DND-41 (cell line): ENCODE data around the gene ENDOG.

Experiments used
- ATAC-seq: fragments of 200-7000 bp; cut with Tn5 transposase; 3 replicates; pipeline ENCODE4 v1.9.1; 2021; ENCODE audit warnings: low read depth; ENCODE audit not compliant: insufficient read depth
- DNase-seq: peaks from one replicate; pipeline ENCODE4 v3.0.0-alpha.2; 2020
- H2AFZ ChIP-seq: 2 replicates; pipeline ENCODE4 v1.6.0; 2012; ENCODE audit warnings: low read depth, low read length
- H3K27ac ChIP-seq: 2 replicates; pipeline ENCODE4 v1.5.1; 2012; ENCODE audit warnings: low read length, inconsistent platforms
- H3K27me3 ChIP-seq: fragments of 200-600 bp; sonication (generic); 2 replicates; pipeline ENCODE4 v1.6.0; 2012; ENCODE audit warnings: low read length, mild to moderate bottlenecking, inconsistent platforms; ENCODE audit not compliant: insufficient read depth, poor library complexity
- H3K36me3 ChIP-seq: 2 replicates; pipeline ENCODE4 v1.5.1; 2012; ENCODE audit warnings: low read length, inconsistent platforms; ENCODE audit not compliant: insufficient read depth
- H3K4me1 ChIP-seq: 2 replicates; pipeline ENCODE4 v1.5.1; 2012; ENCODE audit warnings: mild to moderate bottlenecking, low read length; ENCODE audit not compliant: insufficient read depth
- H3K4me2 ChIP-seq: 2 replicates; pipeline ENCODE4 v1.6.0; 2012; ENCODE audit warnings: mild to moderate bottlenecking, moderate library complexity, low read length, inconsistent platforms; ENCODE audit not compliant: insufficient read depth
- H3K4me3 ChIP-seq, 2 experiments: fragments of 200-600 bp in 1 of 2; shearing (Covaris generic) in 1 of 2; 2 replicates each; pipeline ENCODE4 v1.5.1; 2012 to 2016; ENCODE audit warnings: inconsistent platforms in 2 of 2, low read length in 2 of 2, mild to moderate bottlenecking in 2 of 2, low read depth in 1 of 2, moderate library complexity in 1 of 2
- H3K79me2 ChIP-seq: 2 replicates; pipeline ENCODE4 v1.6.0; 2012; ENCODE audit warnings: low read length, inconsistent platforms; ENCODE audit not compliant: insufficient read depth
- H3K9ac ChIP-seq: 2 replicates; pipeline ENCODE4 v1.6.0; 2012; ENCODE audit warnings: low read depth, mild to moderate bottlenecking, inconsistent platforms, low read length, moderate library complexity
- H3K9me3 ChIP-seq: 2 replicates; pipeline ENCODE4 v1.5.1; 2012; ENCODE audit warnings: low read length, moderate library complexity, mild to moderate bottlenecking, inconsistent platforms; ENCODE audit not compliant: insufficient read depth, severe bottlenecking
- H4K20me1 ChIP-seq: 2 replicates; pipeline ENCODE4 v1.6.0; 2012; ENCODE audit warnings: low read length; ENCODE audit not compliant: insufficient read depth
- EZH2 ChIP-seq: IDR thresholded peaks from 3 replicates; pipeline ENCODE4 v1.6.1; 2012; ENCODE audit warnings: borderline replicate concordance, low read depth, mild to moderate bottlenecking, moderate library complexity, low read length, inconsistent platforms; ENCODE audit not compliant: severe bottlenecking
- TF ChIP-seq, protein P1 (sequence below): IDR thresholded peaks from 2 replicates; pipeline ENCODE4 v1.5.1; 2012; ENCODE audit warnings: borderline replicate concordance, low read length, moderate library complexity, mild to moderate bottlenecking; ENCODE audit not compliant: poor library complexity, severe bottlenecking; ENCODE audit errors: extremely low read depth

ENDOG gene

DNA sequence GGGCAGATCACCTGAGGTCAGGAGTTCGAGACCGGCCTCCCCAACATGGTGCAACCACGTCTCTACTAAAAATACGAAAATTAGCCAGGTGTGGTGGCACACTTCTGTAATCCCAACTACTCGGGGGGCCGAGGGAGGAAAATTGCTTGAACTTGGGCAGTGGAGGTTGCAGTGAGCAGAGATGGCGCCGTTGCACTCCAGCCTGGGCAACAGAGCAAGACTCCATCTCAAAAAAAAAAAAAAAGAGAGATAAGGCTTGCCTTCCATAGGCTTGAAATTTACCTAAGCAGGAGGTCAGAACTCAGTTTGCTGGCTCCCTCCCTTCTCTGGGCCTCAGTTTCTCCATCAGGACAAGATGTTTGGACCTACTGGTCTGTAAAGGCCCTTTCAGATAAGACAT is 10.0 kb downstream of the ENDOG start:
- no peaks in the 10 kb centered on the region for H4K20me1 ChIP-seq
- peak overlapping the region; percentile 74 to 91; a peak in 3 of 4 replicates for H3K4me3 ChIP-seq
- no peaks in the 10 kb centered on the region for H3K27me3 ChIP-seq
- no peaks in the 10 kb centered on the region for H3K9me3 ChIP-seq
- H3K27ac ChIP-seq: peak overlapping the region; percentile 82
- H3K36me3 ChIP-seq: peaks cover 57% of the 10 kb centered on the region
- TF ChIP-seq, protein P1, sequence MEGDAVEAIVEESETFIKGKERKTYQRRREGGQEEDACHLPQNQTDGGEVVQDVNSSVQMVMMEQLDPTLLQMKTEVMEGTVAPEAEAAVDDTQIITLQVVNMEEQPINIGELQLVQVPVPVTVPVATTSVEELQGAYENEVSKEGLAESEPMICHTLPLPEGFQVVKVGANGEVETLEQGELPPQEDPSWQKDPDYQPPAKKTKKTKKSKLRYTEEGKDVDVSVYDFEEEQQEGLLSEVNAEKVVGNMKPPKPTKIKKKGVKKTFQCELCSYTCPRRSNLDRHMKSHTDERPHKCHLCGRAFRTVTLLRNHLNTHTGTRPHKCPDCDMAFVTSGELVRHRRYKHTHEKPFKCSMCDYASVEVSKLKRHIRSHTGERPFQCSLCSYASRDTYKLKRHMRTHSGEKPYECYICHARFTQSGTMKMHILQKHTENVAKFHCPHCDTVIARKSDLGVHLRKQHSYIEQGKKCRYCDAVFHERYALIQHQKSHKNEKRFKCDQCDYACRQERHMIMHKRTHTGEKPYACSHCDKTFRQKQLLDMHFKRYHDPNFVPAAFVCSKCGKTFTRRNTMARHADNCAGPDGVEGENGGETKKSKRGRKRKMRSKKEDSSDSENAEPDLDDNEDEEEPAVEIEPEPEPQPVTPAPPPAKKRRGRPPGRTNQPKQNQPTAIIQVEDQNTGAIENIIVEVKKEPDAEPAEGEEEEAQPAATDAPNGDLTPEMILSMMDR: peak; percentile 16
- TF ChIP-seq EZH2: no peak
- H3K4me1 ChIP-seq: peaks cover 30% of the 10 kb centered on the region
- peak overlapping the region; percentile 87 for H3K9ac ChIP-seq
- H3K4me2 ChIP-seq: peak overlapping the region; percentile 88
- H2AFZ ChIP-seq: no peak overlapping the region
- ATAC-seq (no peak), DNase-seq (no peak)
- peaks cover 23% of the 10 kb centered on the region for H3K79me2 ChIP-seq

DNA sequence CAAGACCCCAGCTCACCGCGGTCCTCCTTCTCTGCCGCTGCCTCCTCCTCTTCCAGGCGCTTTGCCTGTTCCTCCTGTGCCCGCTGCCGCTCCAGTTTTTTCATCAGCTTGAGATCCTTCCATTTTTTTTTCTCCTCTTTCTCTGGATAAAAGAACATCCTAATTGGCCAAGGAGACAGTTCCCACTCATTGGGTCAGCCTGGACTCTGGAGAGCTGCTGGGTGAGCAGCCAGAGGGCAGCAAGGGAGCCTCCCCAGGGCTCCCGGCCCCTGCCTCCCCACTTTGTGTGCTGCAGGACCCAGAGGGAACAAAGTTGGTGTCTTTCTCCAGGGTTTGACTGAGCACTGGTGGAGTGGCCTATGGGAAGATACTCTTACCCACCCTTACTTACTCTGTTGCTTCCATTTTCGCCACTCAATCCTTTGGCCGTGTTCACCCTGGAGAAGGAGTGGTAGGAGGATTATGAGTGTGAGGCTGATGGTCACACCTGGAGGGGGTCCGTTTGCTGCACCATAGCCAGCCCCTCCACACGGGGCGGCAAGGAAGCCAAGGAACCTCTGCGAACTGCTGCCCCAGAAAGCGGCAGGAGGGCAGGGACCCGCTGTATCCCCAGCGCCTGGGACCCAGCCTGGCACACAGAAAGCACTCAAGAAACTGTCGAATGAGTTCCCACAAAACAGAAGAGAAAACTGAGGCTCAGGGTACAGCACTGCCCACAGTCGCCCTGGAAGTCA is 10.6 kb downstream of the ENDOG start:
- TF ChIP-seq, protein P1: no peak
- TF ChIP-seq EZH2: no peak
- Histone ChIP-seq H3K4me2 (peak overlapping the region; percentile 88), H4K20me1 (no peaks in the 10 kb centered on the region), H2AFZ (peak overlapping the region; percentile 87), H3K9me3 (no peaks in the 10 kb centered on the region), H3K9ac (peak overlapping the region; percentile 87), H3K79me2 (peaks cover 23% of the 10 kb centered on the region), H3K27me3 (no peaks in the 10 kb centered on the region), H3K27ac (peak overlapping the region; percentile 82), H3K4me3 (peak overlapping the region; percentile 74 to 91; a peak in 3 of 4 replicates), H3K36me3 (peaks cover 53% of the 10 kb centered on the region), H3K4me1 (peaks cover 30% of the 10 kb centered on the region)
- ATAC-seq (no peak; the same call in 1 of the 3 replicates), DNase-seq (no peak)

- H3K36me3 ChIP-seq: peaks cover 48% of the 10 kb centered on the region
- H3K9me3 ChIP-seq: no peaks in the 10 kb centered on the region
- no peaks in the 10 kb centered on the region for H4K20me1 ChIP-seq
- H3K4me2 ChIP-seq: peak within 1 kb of the TSS; percentile 88
- ATAC-seq (peak; percentile 96), DNase-seq (peak; percentile 95)
- peak within 1 kb of the TSS; percentile 82 for H3K27ac ChIP-seq
- no peaks in the 10 kb centered on the region for H3K27me3 ChIP-seq
- H3K79me2 ChIP-seq: peaks cover 23% of the 10 kb centered on the region
- peak within 1 kb of the TSS; percentile 87 for H3K9ac ChIP-seq
- peak within 1 kb of the TSS; percentile 74 to 91 for H3K4me3 ChIP-seq
- peaks cover 30% of the 10 kb centered on the region for H3K4me1 ChIP-seq
- TF ChIP-seq, protein P1: no peak
- TF ChIP-seq EZH2: no peak
- peak within 1 kb of the TSS; percentile 87 for H2AFZ ChIP-seq
Observed at GRCh38 chr9:128829477-128830251, 11.4 kb downstream of the ENDOG start, which contains the start of gene SPOUT1. TSS of gene SPOUT1 (minus strand) at chr9:128829794. CDS start at chr9:128829780, 14 bp downstream.
